H1 (cell line): ENCODE data around the gene PLCH2. TPM values are rescaled to one million over a fixed set of nuclear protein-coding genes. Genes with fewer than 3 reads are reported as not detected.
"Not testable (repeated sequence)": the region's sequence is repeated elsewhere in the genome, so short reads cannot be mapped to it uniquely, and the experiment has no call there.

Source experiments
- CTCF ChIA-PET: fragments of 300-600 bp; sonication (Branson Sonifier 250); formaldehyde crosslinking; loops from one replicate; lab custom pipeline; 2021; ENCODE audit not compliant: partially characterized antibody; lab: Charles Lee
- POLR2A ChIA-PET: fragments of 300-600 bp; sonication (Branson Sonifier 250); formaldehyde crosslinking; loops from one replicate; lab custom pipeline; 2021; ENCODE audit warnings: inconsistent platforms; ENCODE audit not compliant: partially characterized antibody; lab: Charles Lee
- DNase-seq, 2 experiments: peaks; one replicate each; pipeline versions ENCODE4 v3.0.0 to v3.0.0-alpha.2; 2010 to 2022; ENCODE audit warnings: low spot score in 2 of 2, low read depth in 1 of 2, mixed read lengths in 1 of 2
- FAIRE-seq: peaks from 2 replicates; lab custom pipeline; 2011; peaks lifted over from hg19 to GRCh38; lab: Jason Lieb, UNC
- H2AFZ ChIP-seq: 2 replicates; pipeline ENCODE4 v1.8.1; 2012; ENCODE audit warnings: low read length, inconsistent platforms
- H2AK5ac ChIP-seq: 2 replicates; pipeline ENCODE4 v1.6.1; 2013; ENCODE audit warnings: low read depth, low read length
- H2BK120ac ChIP-seq: replicated peaks from 2 replicates; pipeline ENCODE3; 2013; ENCODE audit warnings: low read depth, low read length, inconsistent platforms
- H2BK12ac ChIP-seq: 2 replicates; pipeline ENCODE4 v1.6.1; 2013; ENCODE audit warnings: low read depth, low read length
- H2BK15ac ChIP-seq: 2 replicates; pipeline ENCODE4 v1.6.1; 2013; ENCODE audit warnings: low read length
- H2BK20ac ChIP-seq: 2 replicates; pipeline ENCODE4 v1.6.1; 2013; ENCODE audit warnings: low read length
- H2BK5ac ChIP-seq: 2 replicates; pipeline ENCODE4 v1.6.1; 2013; ENCODE audit warnings: low read depth, low read length
- H3K14ac ChIP-seq: 2 replicates; pipeline ENCODE4 v1.6.1; 2013; ENCODE audit warnings: inconsistent platforms; ENCODE audit not compliant: insufficient read length
- H3K18ac ChIP-seq: 2 replicates; pipeline ENCODE4 v1.6.1; 2013; ENCODE audit warnings: low read length; ENCODE audit errors: extremely low read depth
- H3K23ac ChIP-seq: 2 replicates; pipeline ENCODE4 v1.6.1; 2013; ENCODE audit warnings: inconsistent platforms; ENCODE audit not compliant: insufficient read length
- H3K23me2 ChIP-seq: 2 replicates; pipeline ENCODE4 v1.6.1; 2013; ENCODE audit warnings: low read depth, low read length
- H3K27ac ChIP-seq: 2 replicates; pipeline ENCODE4 v1.6.1; 2011; ENCODE audit warnings: low read depth, low read length, inconsistent platforms
- H3K27me3 ChIP-seq, 4 experiments: replicated peaks in 1 of 4; 1 replicate in 1 of 4; 2 replicates in 3 of 4; pipeline versions ENCODE4 v1.6.1 to v1.8.1; 2011 to 2013; ENCODE audit warnings: low read length in 3 of 4, mild to moderate bottlenecking in 3 of 4, inconsistent platforms in 2 of 4, mixed read lengths in 2 of 4, moderate library complexity in 1 of 4; ENCODE audit not compliant: control insufficient read depth in 3 of 4, insufficient read depth in 3 of 4; ENCODE audit errors: extremely low read depth in 1 of 4
- H3K36me3 ChIP-seq, 4 experiments: 2 replicates each; pipeline versions ENCODE4 v1.6.1 to v1.8.1; 2011 to 2013; ENCODE audit warnings: mild to moderate bottlenecking in 4 of 4, low read length in 3 of 4, moderate library complexity in 2 of 4, control low read depth in 1 of 4, inconsistent platforms in 1 of 4; ENCODE audit not compliant: insufficient read depth in 4 of 4, control insufficient read depth in 2 of 4
- H3K4ac ChIP-seq: replicated peaks from 2 replicates; pipeline ENCODE3; 2013; ENCODE audit warnings: low read length, low read depth, mixed read lengths, inconsistent platforms; ENCODE audit not compliant: insufficient read length
- H3K4me1 ChIP-seq, 4 experiments: replicated peaks in 1 of 4; 1 replicate in 1 of 4; 2 replicates in 3 of 4; pipeline versions ENCODE4 v1.6.1 to v1.8.1; 2011 to 2013; ENCODE audit warnings: low read length in 3 of 4, inconsistent platforms in 2 of 4, mixed read lengths in 1 of 4; ENCODE audit not compliant: insufficient read depth in 4 of 4, control insufficient read depth in 3 of 4
- H3K4me2 ChIP-seq, 2 experiments: 2 replicates each; pipeline versions ENCODE4 v1.6.1 to v1.8.1; 2011 to 2013; ENCODE audit warnings: low read depth in 2 of 2, low read length in 2 of 2, control low read depth in 1 of 2, inconsistent platforms in 1 of 2, mild to moderate bottlenecking in 1 of 2; ENCODE audit not compliant: insufficient read depth in 1 of 2
- H3K4me3 ChIP-seq, 4 experiments: fragments of 200-600, 300-600 bp in 1 of 4; sonication (generic), shearing (Covaris generic), sonication (Bioruptor Twin) in 1 of 4; 2 replicates each; pipeline versions ENCODE4 v1.5.1 to v1.8.1; 2011 to 2016; ENCODE audit warnings: low read length in 4 of 4, low read depth in 3 of 4, control low read depth in 2 of 4, inconsistent platforms in 2 of 4, mild to moderate bottlenecking in 2 of 4, mixed read lengths in 1 of 4, moderate library complexity in 1 of 4; ENCODE audit not compliant: insufficient read depth in 2 of 4; ENCODE audit errors: extremely low read depth in 1 of 4
- H3K56ac ChIP-seq: replicated peaks from 2 replicates; pipeline ENCODE3; 2013; ENCODE audit warnings: low read depth, mild to moderate bottlenecking, mixed read lengths, low read length, inconsistent platforms; ENCODE audit not compliant: insufficient read length
- H3K79me1 ChIP-seq: 2 replicates; pipeline ENCODE4 v1.6.1; 2013; ENCODE audit warnings: low read depth, low read length, control low read depth
- H3K79me2 ChIP-seq, 2 experiments: 2 replicates each; pipeline versions ENCODE4 v1.6.1 to v1.8.1; 2012 to 2013; ENCODE audit warnings: low read length in 2 of 2, mild to moderate bottlenecking in 2 of 2, inconsistent platforms in 1 of 2; ENCODE audit not compliant: insufficient read depth in 2 of 2, control insufficient read depth in 1 of 2
- H3K9ac ChIP-seq, 4 experiments: replicated peaks in 1 of 4; 1 replicate in 1 of 4; 2 replicates in 3 of 4; pipeline versions ENCODE4 v1.6.1 to v1.8.1; 2011 to 2013; ENCODE audit warnings: low read depth in 3 of 4, low read length in 3 of 4, control low read depth in 2 of 4, mild to moderate bottlenecking in 2 of 4, moderate library complexity in 2 of 4, inconsistent platforms in 1 of 4; ENCODE audit errors: extremely low read depth in 1 of 4
- H3K9me3 ChIP-seq, 2 experiments: 2 replicates each; pipeline versions ENCODE4 v1.6.1 to v1.8.1; 2012 to 2013; ENCODE audit warnings: mild to moderate bottlenecking in 2 of 2, moderate library complexity in 2 of 2, control low read depth in 1 of 2, inconsistent platforms in 1 of 2, low read depth in 1 of 2, low read length in 1 of 2, mixed read lengths in 1 of 2; ENCODE audit not compliant: insufficient read depth in 2 of 2
- H4K20me1 ChIP-seq, 2 experiments: replicated peaks in 1 of 2; 2 replicates each; pipeline versions ENCODE3 to v1.8.1; 2011 to 2013; ENCODE audit warnings: inconsistent platforms in 2 of 2, low read length in 2 of 2, mild to moderate bottlenecking in 1 of 2; ENCODE audit not compliant: insufficient read depth in 2 of 2, control insufficient read depth in 1 of 2
- H4K5ac ChIP-seq: 2 replicates; pipeline ENCODE4 v1.6.1; 2013; ENCODE audit warnings: low read length, low read depth, mixed read lengths, inconsistent platforms; ENCODE audit not compliant: insufficient read length
- H4K8ac ChIP-seq: 2 replicates; pipeline ENCODE4 v1.8.0; 2013; ENCODE audit warnings: mild to moderate bottlenecking, moderate library complexity, low read length, inconsistent platforms; ENCODE audit not compliant: insufficient read depth; ENCODE audit errors: extremely low read depth
- H4K91ac ChIP-seq: replicated peaks from 2 replicates; pipeline ENCODE3; 2013; ENCODE audit warnings: low read length, mixed read lengths, inconsistent platforms; ENCODE audit not compliant: insufficient read length
- WGBS, 2 experiments: shearing (Covaris generic) in 1 of 2; methylation state at CpG; one replicate each; pipeline versions ENCODE4 v1.1.6 to v1.1.7; 2013 to 2015; ENCODE audit warnings: low lambda C conversion rate in 2 of 2, mixed read lengths in 2 of 2, inconsistent platforms in 1 of 2, low coverage in 1 of 2, missing lambda C conversion rate in 1 of 2; ENCODE audit not compliant: insufficient replicate concordance in 2 of 2, insufficient coverage in 1 of 2, insufficient read length in 1 of 2; ENCODE audit errors: extremely low coverage in 1 of 2, missing lambda C conversion rate in 1 of 2; 5-methylcytosine and 5-hydroxymethylcytosine counted together
- polyA plus RNA-seq, 7 experiments: library from polyadenylated mRNA; depleted of rRNA in 3 of 7; stranded (reverse) in 5 of 7; unstranded in 2 of 7; fragments of >200 nt in 5 of 7; fragments of 200-250 nt in 2 of 7; gene quantifications; 1 replicate in 5 of 7; 2 replicates in 1 of 7; 4 replicates in 1 of 7; pipeline versions ENCODE4 v1.2.1 to v1.2.3, GENCODE V29; 2011 to 2013; ENCODE audit warnings: missing spikeins in 2 of 7, mixed read lengths in 2 of 7
- total RNA-seq: library from RNA; stranded (reverse); fragmentation: NEBNext Ultra II Directional; extraction: Animal tissue kit (Norgen Biotek cat#: 25700); gene quantifications from 2 replicates; pipeline ENCODE4 v1.2.1, GENCODE V29; 2021

The PLCH2 gene
- total and polyA plus RNA-seq, 2 of the 8 experiments (the other 6 are each of a cell fraction or from before 2014, with no cell fraction given) = 0.14 to 0.19 TPM

- H2AK5ac ChIP-seq, H3K18ac ChIP-seq, H2BK12ac ChIP-seq, H3K79me1 ChIP-seq, H3K4me3 ChIP-seq, H3K79me2 ChIP-seq, H4K5ac ChIP-seq, H3K27me3 ChIP-seq, H2BK120ac ChIP-seq, FAIRE-seq, H2BK15ac ChIP-seq, H3K9ac ChIP-seq, H3K56ac ChIP-seq, H4K20me1 ChIP-seq, H3K4ac ChIP-seq, H4K91ac ChIP-seq, H3K14ac ChIP-seq, H3K9me3 ChIP-seq, H3K36me3 ChIP-seq, H2AFZ ChIP-seq, H3K4me2 ChIP-seq, H3K23ac ChIP-seq, H3K4me1 ChIP-seq, H2BK5ac ChIP-seq, H2BK20ac ChIP-seq, H4K8ac ChIP-seq, H3K27ac ChIP-seq, H3K23me2 ChIP-seq, DNase-seq: not testable (repeated sequence)
- POLR2A ChIA-PET = interaction anchor here (1.7 kb wide), 1 partner anchor 50 kb away, joined by 3 read pairs; no protein-coding TSS in a partner anchor
- 86% methylated on average over 8 of the region's 16 CpGs; no CpG with 5 or more reads in 1 of the 2 experiments for WGBS, 2 experiments
- CTCF ChIA-PET = interaction anchor here (0.8 to 2.3 kb wide), 6 partner anchors 28 to 966 kb away, joined by 3 to 6 read pairs (median 4); no protein-coding TSS in a partner anchor
These were observed 16.9 kb upstream of the PLCH2 start for GRCh38 chr1:2459102-2459753.
